Fibroblast of villous mesenchyme (primary cell): ENCODE data around the gene SLC25A24. TPM values are rescaled to one million over a fixed set of nuclear protein-coding genes. Genes with fewer than 3 reads are reported as not detected.
"Not testable (repeated sequence)": the region's sequence is repeated elsewhere in the genome, so short reads cannot be mapped to it uniquely, and the experiment has no call there.

Source experiments
- DNase-seq: peaks from one replicate; pipeline ENCODE4 v3.0.0-alpha.2; 2010; ENCODE audit warnings: low read depth
- H3K4me3 ChIP-seq: 2 replicates; pipeline ENCODE4 v1.5.1; 2011; ENCODE audit warnings: low read depth, mild to moderate bottlenecking, low read length
- CTCF ChIP-seq: IDR thresholded peaks from 2 replicates; pipeline ENCODE4 v1.5.1; 2012; ENCODE audit warnings: low read depth, mild to moderate bottlenecking, low read length; ENCODE audit not compliant: insufficient read depth
- total RNA-seq: library from RNA; depleted of rRNA; stranded (reverse); fragments of >200 nt; gene quantifications from 2 replicates; pipeline ENCODE4 v1.2.3, GENCODE V29; 2012

The SLC25A24 gene
- total RNA-seq, 1 donor = 80.7 TPM

- DNase-seq = no peak
- no peak for TF ChIP-seq CTCF
- H3K4me3 ChIP-seq = no peak overlapping the region
Measured at GRCh38 chr1:108140177-108140576, 60.0 kb downstream of the SLC25A24 start.

GRCh38 chr1:108139555-108139954 lies 60.6 kb downstream of the SLC25A24 start:
- not testable (repeated sequence) for DNase-seq, H3K4me3 ChIP-seq

GRCh38 chr1:108133148-108133547 lies 67.0 kb downstream of the SLC25A24 start:
- not testable (repeated sequence) for H3K4me3 ChIP-seq, DNase-seq

- not testable (repeated sequence) for H3K4me3 ChIP-seq, DNase-seq
Measured at GRCh38 chr1:108132367-108132766, 67.8 kb downstream of the SLC25A24 start.

- not testable (repeated sequence) for DNase-seq, H3K4me3 ChIP-seq
Measured at GRCh38 chr1:108131281-108131680, 68.9 kb downstream of the SLC25A24 start.

- H3K4me3 ChIP-seq = no peak overlapping the region
- TF ChIP-seq CTCF = no peak
- no peak for DNase-seq
Measured at GRCh38 chr1:108130794-108131193, 69.3 kb downstream of the SLC25A24 start.

- no peak for DNase-seq
- no peak overlapping the region for H3K4me3 ChIP-seq
- TF ChIP-seq CTCF = no peak
Measured at GRCh38 chr1:108129999-108130398, 70.1 kb downstream of the SLC25A24 start.

- peak; percentile 98 for TF ChIP-seq CTCF
- peak; percentile 81 for DNase-seq
- H3K4me3 ChIP-seq = no peak overlapping the region
Measured at GRCh38 chr1:108125312-108126138, 74.6 kb downstream of the SLC25A24 start.

- no peak for DNase-seq
- H3K4me3 ChIP-seq = no peak overlapping the region
- no peak for TF ChIP-seq CTCF
Measured at GRCh38 chr1:108124622-108125311, 75.4 kb downstream of the SLC25A24 start.
